HG02588 (cell line): ENCODE measurements around the gene UNC80.

Experiments
- ATAC-seq: cut with Tn5 transposase; IDR thresholded peaks from one replicate; pipeline ENCODE4 v1.9.1; 2021; ENCODE audit warnings: mild to moderate bottlenecking, moderate library complexity; ENCODE audit not compliant: unreplicated experiment

UNC80 gene

GRCh38 chr2:210004881-210005280, 233.2 kb downstream of the UNC80 start:
- no peak for ATAC-seq

GRCh38 chr2:210007895-210008294, 236.3 kb downstream of the UNC80 start:
- ATAC-seq, result no peak

GRCh38 chr2:210009126-210009525, 237.5 kb downstream of the UNC80 start:
- no peak for ATAC-seq

GRCh38 chr2:210009896-210010295, 238.3 kb downstream of the UNC80 start:
- no peak for ATAC-seq

- ATAC-seq, result no peak
Measured at GRCh38 chr2:210020138-210020537, 248.5 kb downstream of the UNC80 start.

- ATAC-seq, result no peak
Measured at GRCh38 chr2:210022824-210023223, 251.2 kb downstream of the UNC80 start.

- no peak for ATAC-seq
Measured at GRCh38 chr2:210027608-210028007, 256.0 kb downstream of the UNC80 start.

GRCh38 chr2:210028178-210028577, 256.5 kb downstream of the UNC80 start:
- no peak for ATAC-seq

GRCh38 chr2:210034087-210034683, 262.6 kb downstream of the UNC80 start:
- ATAC-seq, result no peak

- no peak for ATAC-seq
Measured at GRCh38 chr2:210035679-210036078, 264.0 kb downstream of the UNC80 start.

- no peak for ATAC-seq
Measured at GRCh38 chr2:210038078-210038477, 266.4 kb downstream of the UNC80 start.

GRCh38 chr2:210046851-210047500, 275.3 kb downstream of the UNC80 start:
- no peak for ATAC-seq
